ENCODE results near the gene TEX11. TPM values are rescaled to one million over a fixed set of nuclear protein-coding genes. Genes with fewer than 3 reads are reported as not detected.
"Not testable (repeated sequence)": the region's sequence is repeated elsewhere in the genome, so short reads cannot be mapped to it uniquely, and the experiment has no call there.

The TEX11 gene
- polyA plus RNA-seq, 1 donor (not counting 4 experiments of a cell fraction or from before 2014, with no cell fraction given) = not detected

GRCh38 chrX:70664726-70665125 lies 243.8 kb downstream of the TEX11 start:
- no peaks in the 10 kb centered on the region for H3K9me1 ChIP-seq (ENCODE audit: control insufficient read depth, extremely low read depth, insufficient read depth, low read length)
- H3K4me3 ChIP-seq (ENCODE audit: control insufficient read depth in 2 of 3, extremely low read depth in 1 of 3, insufficient read depth in 2 of 3, low read depth in 1 of 3, low read length in 3 of 3) = no peak overlapping the region
- no peaks in the 10 kb centered on the region for H4K20me1 ChIP-seq (ENCODE audit: control insufficient read depth, extremely low read depth, insufficient read depth, low read length)
- no peaks in the 10 kb centered on the region for H3K79me2 ChIP-seq (ENCODE audit: control insufficient read depth, insufficient read depth, low read length)
- no peaks in the 10 kb centered on the region for H3K36me3 ChIP-seq (ENCODE audit: control insufficient read depth in 2 of 2, extremely low read depth in 1 of 2, insufficient read depth in 2 of 2, low read length in 2 of 2)
- H3K4me2 ChIP-seq (ENCODE audit: control insufficient read depth, extremely low read depth, insufficient read depth, low read depth, low read length) = no peak overlapping the region
- peak; percentile 17 for FAIRE-seq
- H3K4me1 ChIP-seq (ENCODE audit: control insufficient read depth, extremely low read depth, insufficient read depth, low read length) = no peaks in the 10 kb centered on the region
- no peaks in the 10 kb centered on the region for H3K27me3 ChIP-seq (ENCODE audit: control insufficient read depth, extremely low read depth, insufficient read depth, low read length)
- TF ChIP-seq, protein P1, sequence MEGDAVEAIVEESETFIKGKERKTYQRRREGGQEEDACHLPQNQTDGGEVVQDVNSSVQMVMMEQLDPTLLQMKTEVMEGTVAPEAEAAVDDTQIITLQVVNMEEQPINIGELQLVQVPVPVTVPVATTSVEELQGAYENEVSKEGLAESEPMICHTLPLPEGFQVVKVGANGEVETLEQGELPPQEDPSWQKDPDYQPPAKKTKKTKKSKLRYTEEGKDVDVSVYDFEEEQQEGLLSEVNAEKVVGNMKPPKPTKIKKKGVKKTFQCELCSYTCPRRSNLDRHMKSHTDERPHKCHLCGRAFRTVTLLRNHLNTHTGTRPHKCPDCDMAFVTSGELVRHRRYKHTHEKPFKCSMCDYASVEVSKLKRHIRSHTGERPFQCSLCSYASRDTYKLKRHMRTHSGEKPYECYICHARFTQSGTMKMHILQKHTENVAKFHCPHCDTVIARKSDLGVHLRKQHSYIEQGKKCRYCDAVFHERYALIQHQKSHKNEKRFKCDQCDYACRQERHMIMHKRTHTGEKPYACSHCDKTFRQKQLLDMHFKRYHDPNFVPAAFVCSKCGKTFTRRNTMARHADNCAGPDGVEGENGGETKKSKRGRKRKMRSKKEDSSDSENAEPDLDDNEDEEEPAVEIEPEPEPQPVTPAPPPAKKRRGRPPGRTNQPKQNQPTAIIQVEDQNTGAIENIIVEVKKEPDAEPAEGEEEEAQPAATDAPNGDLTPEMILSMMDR (optimal IDR thresholded peaks at IDR 0.05 in 1 of 3, IDR thresholded peaks at IDR 0.05 in 1 of 3, conservative IDR thresholded peaks at IDR 0.05 in 1 of 3; ENCODE audit: extremely low read depth in 1 of 3, insufficient read depth in 2 of 3, low read length in 3 of 3) = peak in 2 of 3 experiments; percentile 23 to 32
- TF ChIP-seq EZH2 (IDR thresholded peaks at IDR 0.05; ENCODE audit: low read length) = no peak
- H3K27ac ChIP-seq (ENCODE audit: control insufficient read depth, insufficient read depth, low read length) = no peak overlapping the region
- H3K9me3 ChIP-seq (ENCODE audit: control insufficient read depth, low read depth, low read length) = no peaks in the 10 kb centered on the region
- dilution Hi-C loops (cut with MboI; ENCODE audit: extremely low pct_ligation_motif_present, low sequenced_read_pairs) = no loop called here
- no peak overlapping the region for H2AFZ ChIP-seq (ENCODE audit: control insufficient read depth, low read length)
- DNase-seq (ENCODE audit: low read depth, low spot score) = no peak
- H3K9ac ChIP-seq (ENCODE audit: control insufficient read depth, extremely low read depth, insufficient read depth, low read length) = no peak overlapping the region

GRCh38 chrX:70661124-70661523 lies 247.4 kb downstream of the TEX11 start:
- DNase-seq (ENCODE audit: low read depth, low spot score); H3K79me2 ChIP-seq (ENCODE audit: control insufficient read depth, insufficient read depth, low read length); H3K9me1 ChIP-seq (ENCODE audit: control insufficient read depth, extremely low read depth, insufficient read depth, low read length); H3K9ac ChIP-seq (ENCODE audit: control insufficient read depth, extremely low read depth, insufficient read depth, low read length); dilution Hi-C loops (cut with MboI; ENCODE audit: extremely low pct_ligation_motif_present, low sequenced_read_pairs); H3K27ac ChIP-seq (ENCODE audit: control insufficient read depth, insufficient read depth, low read length); H4K20me1 ChIP-seq (ENCODE audit: control insufficient read depth, extremely low read depth, insufficient read depth, low read length); H3K4me2 ChIP-seq (ENCODE audit: control insufficient read depth, extremely low read depth, insufficient read depth, low read depth, low read length); H2AFZ ChIP-seq (ENCODE audit: control insufficient read depth, low read length); H3K4me3 ChIP-seq (ENCODE audit: control insufficient read depth in 2 of 3, extremely low read depth in 1 of 3, insufficient read depth in 2 of 3, low read depth in 1 of 3, low read length in 3 of 3); H3K4me1 ChIP-seq (ENCODE audit: control insufficient read depth, extremely low read depth, insufficient read depth, low read length); H3K9me3 ChIP-seq (ENCODE audit: control insufficient read depth, low read depth, low read length); H3K27me3 ChIP-seq (ENCODE audit: control insufficient read depth, extremely low read depth, insufficient read depth, low read length); FAIRE-seq; H3K36me3 ChIP-seq (ENCODE audit: control insufficient read depth in 2 of 2, extremely low read depth in 1 of 2, insufficient read depth in 2 of 2, low read length in 2 of 2): not testable (repeated sequence)

- H3K9me3 ChIP-seq (ENCODE audit: control insufficient read depth, low read depth, low read length); H3K4me3 ChIP-seq (ENCODE audit: control insufficient read depth in 2 of 3, extremely low read depth in 1 of 3, insufficient read depth in 2 of 3, low read depth in 1 of 3, low read length in 3 of 3); H2AFZ ChIP-seq (ENCODE audit: control insufficient read depth, low read length); H4K20me1 ChIP-seq (ENCODE audit: control insufficient read depth, extremely low read depth, insufficient read depth, low read length); H3K9me1 ChIP-seq (ENCODE audit: control insufficient read depth, extremely low read depth, insufficient read depth, low read length); FAIRE-seq; H3K4me1 ChIP-seq (ENCODE audit: control insufficient read depth, extremely low read depth, insufficient read depth, low read length); dilution Hi-C loops (cut with MboI; ENCODE audit: extremely low pct_ligation_motif_present, low sequenced_read_pairs); DNase-seq (ENCODE audit: low read depth, low spot score); H3K9ac ChIP-seq (ENCODE audit: control insufficient read depth, extremely low read depth, insufficient read depth, low read length); H3K79me2 ChIP-seq (ENCODE audit: control insufficient read depth, insufficient read depth, low read length); H3K36me3 ChIP-seq (ENCODE audit: control insufficient read depth in 2 of 2, extremely low read depth in 1 of 2, insufficient read depth in 2 of 2, low read length in 2 of 2); H3K27ac ChIP-seq (ENCODE audit: control insufficient read depth, insufficient read depth, low read length); H3K27me3 ChIP-seq (ENCODE audit: control insufficient read depth, extremely low read depth, insufficient read depth, low read length); H3K4me2 ChIP-seq (ENCODE audit: control insufficient read depth, extremely low read depth, insufficient read depth, low read depth, low read length): not testable (repeated sequence)
Observed at GRCh38 chrX:70657546-70657945, 251.0 kb downstream of the TEX11 start.
